ENCODE results near the gene UNC13A. TPM values are rescaled to one million over a fixed set of nuclear protein-coding genes. Genes with fewer than 3 reads are reported as not detected.

Gene UNC13A
- total RNA-seq, 4 donors from 2014 or later, result 0.06 to 0.22 TPM; not detected in 2

GRCh38 chr19:17673937-17674799, 14.0 kb downstream of the UNC13A start:
- Histone ChIP-seq H3K9me3 (no peaks in the 10 kb centered on the region), H3K27me3 (peaks cover 0 to 37% (median 0%) of the 10 kb centered on the region in 4 donors), H3K36me3 (no peaks in the 10 kb centered on the region), H3K4me3 (no peak overlapping the region), H3K4me1 (no peaks in the 10 kb centered on the region), H3K27ac (no peak overlapping the region)
- no peak for TF ChIP-seq POLR2A (IDR thresholded peaks at IDR 0.05)
- TF ChIP-seq CTCF (IDR thresholded peaks at IDR 0.05), result no peak
- 42 to 63% methylated on average over 11 to 15 of the region's 19 CpGs for WGBS, 2 donors
- no peak for DNase-seq
- intact Hi-C loops (cut with DNase I), result no loop called here

- no peak for DNase-seq
- no peak overlapping the region for H3K4me3 ChIP-seq
- H3K4me1 ChIP-seq, result no peaks in the 10 kb centered on the region
- H3K9me3 ChIP-seq, result no peaks in the 10 kb centered on the region
- 78 to 87% methylated on average over 1 of the region's 2 CpGs for WGBS, 2 donors
- intact Hi-C loops (cut with DNase I), result no loop called here
- no peak overlapping the region for H3K27ac ChIP-seq
- no peak for TF ChIP-seq POLR2A (IDR thresholded peaks at IDR 0.05)
- TF ChIP-seq CTCF (IDR thresholded peaks at IDR 0.05), result no peak
- H3K36me3 ChIP-seq, result no peaks in the 10 kb centered on the region
- peaks cover 0 to 14% (median 0%) of the 10 kb centered on the region in 4 donors for H3K27me3 ChIP-seq
These were observed 16.2 kb downstream of the UNC13A start for GRCh38 chr19:17671906-17672305.

GRCh38 chr19:17669419-17669818, 18.7 kb downstream of the UNC13A start:
- peaks cover 0 to 10% (median 0%) of the 10 kb centered on the region in 4 donors for H3K27me3 ChIP-seq
- DNase-seq, result no peak
- H3K4me3 ChIP-seq, result no peak overlapping the region
- H3K27ac ChIP-seq, result no peak overlapping the region
- TF ChIP-seq POLR2A (IDR thresholded peaks at IDR 0.05), result no peak
- no peak for TF ChIP-seq CTCF (IDR thresholded peaks at IDR 0.05)
- H3K4me1 ChIP-seq, result no peaks in the 10 kb centered on the region
- intact Hi-C loops (cut with DNase I), result no loop called here
- 76 to 85% methylated on average over 4 to 9 of the region's 9 CpGs for WGBS, 2 donors
- peaks cover 0 to 14% (median 0%) of the 10 kb centered on the region in 3 donors for H3K9me3 ChIP-seq
- no peaks in the 10 kb centered on the region for H3K36me3 ChIP-seq

GRCh38 chr19:17665058-17665457, 23.1 kb downstream of the UNC13A start:
- Histone ChIP-seq H3K27ac (no peak overlapping the region), H3K36me3 (no peaks in the 10 kb centered on the region), H3K4me3 (no peak overlapping the region), H3K9me3 (peaks cover 0 to 15% (median 0%) of the 10 kb centered on the region in 3 donors), H3K27me3 (peaks cover 0 to 6% (median 0%) of the 10 kb centered on the region in 4 donors), H3K4me1 (no peaks in the 10 kb centered on the region)
- intact Hi-C loops (cut with DNase I), result no loop called here
- WGBS, 2 donors, result 71 to 77% methylated on average over 1 to 2 of the region's 2 CpGs
- TF ChIP-seq CTCF (IDR thresholded peaks at IDR 0.05) (no peak), POLR2A (IDR thresholded peaks at IDR 0.05) (no peak)
- no peak for DNase-seq

- Histone ChIP-seq H3K9me3 (peaks cover 0 to 10% (median 0%) of the 10 kb centered on the region in 3 donors), H3K36me3 (no peaks in the 10 kb centered on the region), H3K27ac (peak overlapping the region in 1 of 4 donors; percentile 69), H3K4me1 (peaks cover 0 to 6% (median 0%) of the 10 kb centered on the region in 3 donors), H3K27me3 (peaks cover 0 to 9% (median 0%) of the 10 kb centered on the region in 4 donors), H3K4me3 (no peak overlapping the region)
- intact Hi-C loops (cut with DNase I), result no loop called here
- 79% methylated on average over 7 of the region's 7 CpGs for WGBS, 2 donors
- no peak for DNase-seq
- TF ChIP-seq POLR2A (IDR thresholded peaks at IDR 0.05) (no peak), CTCF (IDR thresholded peaks at IDR 0.05) (no peak)
These were observed 28.2 kb downstream of the UNC13A start for GRCh38 chr19:17659996-17660395.
